ENCODE results near the gene GCN1. TPM values are rescaled to one million over a fixed set of nuclear protein-coding genes. Genes with fewer than 3 reads are reported as not detected.

Gene GCN1
- total RNA-seq, 1 experiment from 2014 or later, result 181 TPM

GRCh38 chr12:120137833-120138232 lies 56.7 kb downstream of the GCN1 start:
- ChIA-PET CTCF (interaction anchor here (0.6 kb wide), 1 partner anchor 63 kb away, joined by 6 read pairs; the partner anchor contains the start of gene RPLP0), POLR2A (no interaction called here)
- no peak for ATAC-seq
- Mint-ChIP-seq H3K9me3 (no peaks in the 10 kb centered on the region), H3K36me3 (peaks cover 88% of the 10 kb centered on the region), H3K4me3 (no peak overlapping the region), H3K27me3 (ENCODE audit: low read depth) (no peaks in the 10 kb centered on the region), H3K27ac (no peak overlapping the region), H3K4me1 (no peaks in the 10 kb centered on the region)
- DNase-seq (ENCODE audit: low spot score), result no peak
- TF ChIP-seq ZNF219 (CRISPR knock-in tag; IDR thresholded peaks at IDR 0.05; ENCODE audit: borderline replicate concordance) (no peak), TCF7 (CRISPR knock-in tag; IDR thresholded peaks at IDR 0.05; ENCODE audit: low read depth) (no peak), IRF2 (CRISPR knock-in tag; IDR thresholded peaks at IDR 0.05; ENCODE audit: borderline replicate concordance, low read depth) (no peak), CTCF (IDR thresholded peaks at IDR 0.05) (no peak), SMAD4 (CRISPR knock-in tag; IDR thresholded peaks at IDR 0.05) (no peak), ATF2 (CRISPR knock-in tag; IDR thresholded peaks at IDR 0.05; ENCODE audit: borderline replicate concordance, low read depth) (no peak), PRDM15 (CRISPR knock-in tag; IDR thresholded peaks at IDR 0.05) (no peak), TP53 (CRISPR knock-in tag; IDR thresholded peaks at IDR 0.05) (no peak), SOX15 (CRISPR knock-in tag; IDR thresholded peaks at IDR 0.05) (no peak), IRF1 (CRISPR knock-in tag; IDR thresholded peaks at IDR 0.05) (no peak), RORB (CRISPR knock-in tag; IDR thresholded peaks at IDR 0.05) (no peak), MXD4 (CRISPR knock-in tag; IDR thresholded peaks at IDR 0.05; ENCODE audit: borderline replicate concordance) (no peak), AR (CRISPR knock-in tag; IDR thresholded peaks at IDR 0.05) (no peak), MLX (CRISPR knock-in tag; IDR thresholded peaks at IDR 0.05) (no peak), USF2 (CRISPR knock-in tag; IDR thresholded peaks at IDR 0.05) (no peak)
